HG02678 (cell line): Measurements from ENCODE around the gene MMP21.

Source experiments
- ATAC-seq: cut with Tn5 transposase; IDR thresholded peaks from one replicate; pipeline ENCODE4 v1.9.1; 2021; ENCODE audit warnings: mild to moderate bottlenecking, moderate library complexity; ENCODE audit not compliant: unreplicated experiment

MMP21 gene

DNA sequence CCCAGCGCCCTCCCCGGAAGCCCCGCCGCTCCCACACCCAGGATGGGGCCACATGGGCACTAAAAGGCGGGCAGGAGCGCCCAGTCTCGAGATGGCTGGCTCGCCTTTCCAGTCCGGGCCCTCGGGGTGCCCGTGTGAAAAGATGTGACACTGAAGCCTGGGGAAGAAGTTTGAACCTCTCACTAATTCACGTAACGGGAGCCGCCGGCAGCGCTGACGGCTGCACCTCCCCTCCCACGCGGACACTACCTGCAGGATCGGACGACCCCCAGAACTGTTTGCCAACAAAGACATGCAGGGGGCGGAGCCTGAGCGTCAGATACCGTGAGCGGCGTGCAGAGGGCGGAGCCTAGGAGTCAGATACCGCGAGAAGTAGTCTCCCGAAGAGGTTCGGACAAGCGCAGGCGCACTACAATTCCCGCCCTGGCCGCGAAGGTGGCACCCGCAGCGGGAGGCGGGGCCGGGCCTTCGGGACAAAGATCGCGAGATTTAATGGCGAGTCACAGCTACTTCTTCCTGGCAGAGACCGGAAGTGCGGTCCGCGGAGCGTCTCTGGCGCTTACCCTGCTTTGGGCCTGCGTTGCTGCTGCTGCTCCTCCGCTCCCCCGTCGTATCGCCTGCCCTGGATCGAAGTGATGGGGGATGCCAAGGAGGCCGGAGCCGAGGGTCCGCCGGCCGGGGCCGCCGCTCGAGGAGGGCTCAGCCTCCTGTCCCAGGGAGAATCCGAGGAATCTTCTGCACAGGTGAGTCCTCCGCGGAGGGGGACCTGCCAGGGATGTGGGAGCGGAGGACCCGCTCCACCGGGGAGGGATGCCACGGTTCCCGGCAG, 56.2 kb downstream of the MMP21 start, which contains the start of gene EDRF1:
Gene EDRF1, plus strand, starts transcription at position 537 of the 829 bp plus-strand sequence. Its CDS starts 99 bp downstream, at position 636.
- peak; percentile 86 for ATAC-seq
